SU-DHL-6 (cell line): ENCODE data around the gene EFCAB6.

Source experiments
- EZH2phosphoT487 ChIP-seq: fragments of 200-600 bp; sonication (generic), shearing (Covaris generic); conservative IDR thresholded peaks from 2 replicates; pipeline ENCODE4 v1.6.1; 2018; ENCODE audit warnings: mild to moderate bottlenecking, antibody characterized with exemption, low read length, moderate library complexity, mixed read lengths
- TF ChIP-seq, protein P1 (sequence below): fragments of 200-600 bp; sonication (generic); IDR thresholded peaks from one replicate; pipeline ENCODE4 v1.5.1; 2017; ENCODE audit warnings: antibody characterized with exemption, mild to moderate bottlenecking, low read length, moderate library complexity; ENCODE audit not compliant: insufficient read depth, poor library complexity, severe bottlenecking

DNA sequence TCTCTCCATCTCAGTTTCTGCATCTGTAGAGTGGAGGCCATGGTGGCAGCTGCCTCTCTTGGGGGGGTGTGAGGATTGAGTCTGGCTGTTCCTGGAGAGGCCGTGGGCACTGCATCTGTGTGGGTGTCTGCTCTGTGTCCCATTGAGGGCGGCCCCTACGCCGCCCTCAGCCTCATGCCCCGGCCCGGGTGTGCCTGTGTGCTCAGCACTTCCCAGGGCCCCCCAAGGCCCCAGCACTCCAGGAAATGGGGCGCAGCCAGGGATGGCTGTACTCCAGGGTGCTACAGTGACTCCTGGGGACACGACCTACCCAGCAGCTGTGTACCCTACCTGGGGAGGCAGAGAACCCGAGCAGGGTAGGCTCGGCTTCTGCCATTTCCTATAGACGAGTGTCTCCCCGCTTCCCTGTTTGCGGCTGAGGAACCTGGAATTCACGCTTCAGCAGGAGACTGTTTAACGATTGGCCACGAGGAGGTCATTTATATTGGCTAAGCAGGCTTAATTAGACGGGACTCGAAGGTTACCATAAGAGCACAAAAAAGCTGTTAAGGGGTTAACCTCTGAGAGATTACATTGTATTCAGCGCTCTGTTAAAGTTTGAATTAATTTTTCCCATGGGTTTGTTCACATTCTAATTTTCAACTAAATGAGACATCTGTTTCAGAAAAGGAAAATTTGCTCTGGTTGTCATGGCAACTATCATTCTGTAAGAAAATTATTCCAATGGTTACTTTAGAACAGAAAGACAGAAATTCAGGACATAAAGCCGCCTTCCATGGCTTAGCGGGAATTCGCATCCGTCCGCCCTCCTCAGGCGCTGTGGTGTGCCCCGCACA lies 323.9 kb downstream of the EFCAB6 start:
- TF ChIP-seq, protein P1, sequence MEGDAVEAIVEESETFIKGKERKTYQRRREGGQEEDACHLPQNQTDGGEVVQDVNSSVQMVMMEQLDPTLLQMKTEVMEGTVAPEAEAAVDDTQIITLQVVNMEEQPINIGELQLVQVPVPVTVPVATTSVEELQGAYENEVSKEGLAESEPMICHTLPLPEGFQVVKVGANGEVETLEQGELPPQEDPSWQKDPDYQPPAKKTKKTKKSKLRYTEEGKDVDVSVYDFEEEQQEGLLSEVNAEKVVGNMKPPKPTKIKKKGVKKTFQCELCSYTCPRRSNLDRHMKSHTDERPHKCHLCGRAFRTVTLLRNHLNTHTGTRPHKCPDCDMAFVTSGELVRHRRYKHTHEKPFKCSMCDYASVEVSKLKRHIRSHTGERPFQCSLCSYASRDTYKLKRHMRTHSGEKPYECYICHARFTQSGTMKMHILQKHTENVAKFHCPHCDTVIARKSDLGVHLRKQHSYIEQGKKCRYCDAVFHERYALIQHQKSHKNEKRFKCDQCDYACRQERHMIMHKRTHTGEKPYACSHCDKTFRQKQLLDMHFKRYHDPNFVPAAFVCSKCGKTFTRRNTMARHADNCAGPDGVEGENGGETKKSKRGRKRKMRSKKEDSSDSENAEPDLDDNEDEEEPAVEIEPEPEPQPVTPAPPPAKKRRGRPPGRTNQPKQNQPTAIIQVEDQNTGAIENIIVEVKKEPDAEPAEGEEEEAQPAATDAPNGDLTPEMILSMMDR: no peak
- TF ChIP-seq EZH2phosphoT487: no peak
